DLD1 (cell line): ENCODE results near the gene THSD4.
"Not testable (repeated sequence)": the region's sequence is repeated elsewhere in the genome, so short reads cannot be mapped to it uniquely, and the experiment has no call there.

Experiments
- in situ Hi-C: cut with HindIII; loops from 2 replicates; pipeline ENCODE4 v1.10.0; 2017; ENCODE audit warnings: low sequenced_read_pairs

THSD4 gene

DNA sequence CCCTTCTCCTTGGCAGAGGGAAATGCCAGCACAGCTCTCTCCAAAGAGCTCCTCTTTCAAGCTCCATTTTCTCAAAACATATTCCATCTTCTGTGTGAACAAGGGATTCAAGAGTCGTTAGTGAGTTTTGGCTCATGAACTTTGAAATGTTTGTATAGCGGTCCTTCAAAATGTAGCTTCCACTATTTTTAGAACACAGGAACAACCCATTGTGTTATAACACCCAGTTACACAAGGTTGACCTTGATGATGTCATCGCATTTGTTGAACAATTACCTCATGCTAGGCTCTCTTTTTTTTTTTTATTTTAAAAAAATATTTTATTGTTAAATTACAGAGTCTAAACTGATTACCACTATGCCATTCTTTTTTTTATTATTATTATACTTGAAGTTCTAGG is 251.7 kb downstream of the THSD4 start:
- in situ Hi-C loops, result no loop called here

DNA sequence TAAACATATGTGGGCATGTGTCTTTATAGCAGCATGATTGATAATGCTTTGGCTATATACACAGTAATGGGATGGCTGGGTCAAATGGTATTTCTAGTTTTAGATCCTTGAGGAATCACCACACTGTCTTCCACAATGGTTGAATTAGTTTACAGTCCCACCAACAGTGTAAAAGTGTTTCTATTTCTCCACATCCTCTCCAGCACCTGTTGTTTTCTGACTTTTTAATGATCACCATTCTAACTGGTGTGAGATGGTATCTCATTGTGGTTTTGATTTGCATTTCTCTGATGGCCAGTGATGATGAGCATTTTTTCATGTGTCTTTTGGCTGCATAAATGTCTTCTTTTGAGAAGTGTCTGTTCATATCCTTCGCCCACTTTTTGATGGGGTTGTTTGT is 252.5 kb downstream of the THSD4 start:
- in situ Hi-C loops, result not testable (repeated sequence)

DNA sequence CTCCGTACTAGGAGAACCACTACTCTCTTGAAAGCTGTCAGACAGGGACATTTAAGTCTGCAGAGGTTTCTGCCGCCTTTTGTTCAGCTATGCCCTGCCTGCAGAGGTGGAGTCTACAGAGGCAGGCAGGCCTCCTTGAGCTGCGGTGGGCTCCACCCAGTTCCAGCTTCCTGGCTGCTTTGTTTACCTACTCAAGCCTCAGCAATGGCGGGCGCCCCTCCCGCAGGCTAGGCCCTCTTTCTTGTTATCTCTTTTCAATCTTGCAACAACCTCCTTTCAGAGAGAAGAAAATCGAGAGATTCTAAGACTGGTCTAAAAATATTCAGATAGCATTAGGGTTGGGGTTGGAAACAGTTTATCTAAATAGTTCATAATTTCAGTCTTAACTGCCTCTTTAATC is 257.5 kb downstream of the THSD4 start:
- in situ Hi-C loops, result not testable (repeated sequence)

DNA sequence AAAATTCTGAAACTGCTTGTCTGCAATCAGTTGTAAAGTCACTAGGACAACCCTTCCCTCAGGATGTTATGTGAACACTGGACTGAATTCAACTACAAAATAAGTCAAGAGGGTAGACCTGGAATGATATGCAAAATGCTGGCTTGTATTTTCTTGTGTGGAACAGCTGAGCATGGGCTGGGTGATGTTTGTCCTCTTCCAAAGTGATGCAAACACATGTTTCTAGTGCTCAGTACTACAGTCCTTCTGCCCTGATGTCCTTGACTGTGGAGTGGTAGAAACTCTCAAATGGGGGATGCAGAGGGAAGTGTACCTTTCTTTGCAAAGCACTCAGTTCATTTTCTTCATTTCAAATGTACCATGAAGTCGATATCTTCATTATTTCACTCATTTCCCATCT is 258.6 kb downstream of the THSD4 start:
- in situ Hi-C loops, result no loop called here

DNA sequence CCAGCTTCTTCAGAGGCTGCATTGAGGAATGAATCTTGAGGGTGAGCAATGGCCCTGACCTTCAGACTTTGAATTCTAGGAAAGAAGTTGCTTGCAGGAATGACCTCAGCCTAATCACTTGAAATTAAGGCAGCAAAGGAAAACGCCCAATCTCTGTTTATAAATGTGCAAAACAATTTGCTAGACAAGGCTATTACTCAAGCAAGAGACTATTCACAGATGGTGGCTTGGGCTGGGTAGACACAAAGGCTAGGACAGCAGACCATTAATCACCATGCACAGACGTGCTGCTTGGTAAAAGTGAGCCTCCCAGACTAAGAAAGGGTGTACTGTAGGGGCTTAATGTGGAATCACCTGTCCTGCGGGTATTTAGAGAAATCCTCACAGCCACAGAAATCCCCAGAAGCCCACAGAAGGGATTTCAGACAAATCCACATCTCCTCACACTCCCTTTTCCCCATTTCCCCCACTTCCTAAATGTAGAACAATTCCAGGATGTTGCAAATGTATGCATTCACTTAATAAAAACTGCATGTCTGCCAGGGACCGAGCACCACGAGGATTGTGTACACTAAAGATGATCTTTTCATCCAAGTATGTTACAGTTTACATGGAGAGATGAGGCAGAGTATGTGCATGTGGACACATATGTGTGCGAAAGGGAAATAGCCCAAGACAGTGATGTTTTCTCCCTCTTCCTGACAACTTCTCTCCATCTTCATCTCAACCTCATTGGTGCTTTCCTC is 259.5 kb downstream of the THSD4 start:
- in situ Hi-C loops, result no loop called here

DNA sequence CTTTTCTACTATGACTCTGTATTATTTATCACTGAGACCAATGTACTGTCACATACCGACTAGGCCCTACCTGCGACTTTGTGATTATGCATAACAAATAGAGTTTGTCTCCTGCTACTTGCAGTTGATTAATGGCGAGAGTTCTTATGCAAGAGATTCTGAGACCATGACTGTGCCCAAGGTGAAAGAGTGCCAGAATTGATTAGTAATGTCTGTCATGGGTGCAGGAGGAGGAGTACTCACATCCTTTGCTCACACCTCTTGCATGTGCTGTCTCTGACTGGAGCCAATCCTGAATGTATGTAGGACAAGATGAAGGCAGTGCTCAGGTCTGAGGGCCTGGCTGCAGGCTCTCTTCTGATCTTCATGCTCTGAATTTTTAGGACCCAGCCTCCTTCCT is 260.7 kb downstream of the THSD4 start:
- in situ Hi-C loops, result no loop called here

DNA sequence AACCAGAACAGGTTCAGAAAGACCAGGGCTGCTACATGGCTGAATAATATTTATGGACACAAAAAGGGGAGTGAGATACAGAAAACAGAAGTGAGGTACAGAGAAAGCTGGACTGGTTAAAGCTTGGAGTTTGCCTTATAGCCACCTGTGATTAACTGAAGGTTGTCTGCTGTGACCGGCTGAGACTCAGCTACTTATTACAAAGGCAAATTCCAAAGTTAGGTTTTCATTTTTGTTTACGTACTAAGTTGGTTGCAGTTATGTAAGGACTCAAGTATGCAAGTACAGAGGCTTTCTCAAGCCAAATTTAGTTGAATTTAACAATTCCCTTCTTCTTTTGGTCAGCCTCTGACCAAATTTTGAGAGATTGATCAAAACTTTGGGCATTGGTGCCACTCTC is 264.6 kb downstream of the THSD4 start:
- in situ Hi-C loops, result no loop called here

DNA sequence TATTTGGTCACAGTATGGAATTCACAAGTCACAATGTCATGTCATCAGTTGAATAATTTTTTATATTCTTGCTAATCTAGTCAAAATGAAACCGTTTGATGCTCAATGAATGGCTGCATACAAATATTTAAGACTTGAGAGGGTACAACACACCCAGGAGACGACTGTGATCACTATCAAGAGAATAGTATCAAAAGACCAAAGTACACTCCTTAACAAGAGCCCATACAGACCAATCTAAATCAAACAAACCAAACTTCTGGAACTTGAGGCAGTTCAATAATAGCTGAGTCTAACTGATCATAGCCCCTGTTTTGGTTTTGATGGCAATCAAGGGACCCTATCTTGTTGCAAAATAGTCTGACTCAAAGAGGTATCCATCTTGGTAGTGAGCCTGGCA is 265.1 kb downstream of the THSD4 start:
- in situ Hi-C loops, result no loop called here

DNA sequence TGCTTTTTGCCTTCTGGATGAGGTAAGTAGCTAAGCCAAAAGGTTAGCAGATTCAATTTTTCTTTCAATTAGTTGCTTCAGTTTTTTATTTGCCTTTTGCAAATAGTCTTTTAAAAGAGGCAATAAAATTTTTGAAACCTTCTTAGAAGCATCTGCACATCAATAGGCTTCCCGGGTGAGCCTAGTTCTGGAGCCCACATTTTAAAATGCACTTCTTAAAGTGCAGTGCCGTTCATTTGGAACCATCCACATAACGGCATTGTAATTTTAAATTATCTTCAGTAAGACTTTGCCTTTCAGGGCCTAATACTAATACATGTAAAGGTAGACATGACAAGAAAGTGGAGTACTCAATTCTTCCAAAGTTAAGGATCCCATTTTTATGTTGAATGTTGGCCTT is 269.2 kb downstream of the THSD4 start:
- in situ Hi-C loops, result no loop called here

DNA sequence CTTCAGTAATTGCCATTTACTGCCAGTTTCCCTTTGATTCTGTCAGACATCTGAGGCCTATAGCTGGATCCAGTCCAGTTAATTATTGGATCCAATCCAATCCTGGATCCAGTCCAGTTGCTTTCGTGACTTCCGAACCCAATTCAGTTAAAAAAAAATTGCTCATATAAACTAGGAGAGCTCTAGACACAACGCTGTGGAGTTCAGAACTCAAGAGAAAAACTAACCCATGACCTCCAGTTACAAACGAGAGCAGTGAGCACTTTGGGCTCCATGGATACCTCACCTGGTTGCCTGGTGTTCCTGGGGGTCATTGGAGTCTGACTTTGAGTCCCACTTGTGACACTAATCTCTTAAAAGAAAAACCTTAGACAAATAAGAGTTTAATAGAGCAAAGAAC is 269.8 kb downstream of the THSD4 start:
- in situ Hi-C loops, result no loop called here

DNA sequence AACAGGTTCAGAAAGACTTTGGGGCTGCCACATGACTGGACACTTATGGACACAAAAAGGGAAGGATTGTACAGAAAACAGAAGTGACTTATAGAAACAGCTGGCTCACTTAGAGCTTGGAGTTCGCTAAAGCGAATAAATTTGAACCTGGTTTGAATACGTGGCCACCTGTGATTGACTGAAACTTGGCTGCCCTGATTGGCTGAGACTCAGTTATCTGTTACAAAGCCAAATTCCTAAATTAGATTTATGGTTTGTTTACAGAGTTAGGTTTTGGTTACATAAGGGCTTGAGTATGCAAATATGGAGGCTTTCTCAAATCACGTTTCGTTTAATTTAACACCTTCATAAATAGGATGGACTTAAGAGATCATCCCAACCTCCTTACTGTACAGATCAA is 270.2 kb downstream of the THSD4 start:
- in situ Hi-C loops, result no loop called here

DNA sequence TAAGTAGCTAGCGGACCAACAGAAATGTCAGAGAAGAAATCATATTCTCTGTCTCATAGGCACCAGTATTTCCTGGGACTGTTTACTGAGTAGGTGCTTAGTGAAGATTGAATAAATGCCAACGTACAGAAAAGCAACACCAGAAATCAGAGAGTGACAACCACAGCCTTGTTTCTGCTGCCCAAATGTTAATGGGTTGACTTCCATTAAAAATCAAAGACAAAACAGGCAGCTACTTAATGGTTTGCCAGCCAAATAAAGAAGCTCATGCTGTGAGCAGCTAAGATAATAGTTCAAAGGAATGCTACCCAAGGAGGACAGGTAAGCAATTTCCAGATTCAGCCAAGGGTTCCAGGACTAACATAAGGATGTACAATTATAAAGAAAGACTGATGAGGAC is 270.7 kb downstream of the THSD4 start:
- in situ Hi-C loops, result no loop called here

DNA sequence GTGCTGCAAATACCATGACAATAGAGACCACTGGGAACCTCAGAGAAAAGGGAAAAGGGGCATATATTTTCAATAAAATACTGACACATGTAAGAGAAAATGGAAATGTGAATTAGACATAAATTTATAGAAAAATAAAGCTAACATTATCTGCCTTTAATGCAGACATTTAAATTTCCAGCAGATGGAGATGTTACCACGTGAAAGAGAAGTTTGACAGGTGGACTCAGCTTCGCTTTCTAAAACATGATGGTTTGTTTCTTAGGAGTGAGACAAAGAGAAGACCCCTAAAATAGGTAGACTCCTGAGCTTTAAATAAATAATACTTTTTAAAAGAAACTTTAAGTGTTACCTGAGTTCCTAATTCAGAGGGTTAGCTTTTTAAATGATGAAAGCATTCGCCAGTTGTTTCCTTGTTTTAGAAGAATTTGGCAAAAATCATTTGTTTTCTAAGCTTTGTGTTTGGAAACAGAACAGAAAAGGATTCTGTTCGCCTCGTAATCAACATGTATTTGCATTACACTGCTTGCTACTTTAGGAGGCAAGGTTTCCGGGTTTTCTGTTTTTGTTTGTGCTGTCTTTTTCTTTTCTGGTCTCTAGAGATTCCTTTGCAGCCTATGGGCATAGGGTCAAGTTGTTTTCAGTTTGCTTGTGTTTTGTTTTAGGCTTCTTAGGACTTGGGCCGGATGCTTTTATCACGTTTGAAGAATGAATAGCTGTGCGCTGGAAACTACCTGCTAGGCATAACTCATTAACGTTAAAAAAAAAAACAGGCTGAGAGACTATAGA is 271.4 kb downstream of the THSD4 start:
- in situ Hi-C loops, result no loop called here

DNA sequence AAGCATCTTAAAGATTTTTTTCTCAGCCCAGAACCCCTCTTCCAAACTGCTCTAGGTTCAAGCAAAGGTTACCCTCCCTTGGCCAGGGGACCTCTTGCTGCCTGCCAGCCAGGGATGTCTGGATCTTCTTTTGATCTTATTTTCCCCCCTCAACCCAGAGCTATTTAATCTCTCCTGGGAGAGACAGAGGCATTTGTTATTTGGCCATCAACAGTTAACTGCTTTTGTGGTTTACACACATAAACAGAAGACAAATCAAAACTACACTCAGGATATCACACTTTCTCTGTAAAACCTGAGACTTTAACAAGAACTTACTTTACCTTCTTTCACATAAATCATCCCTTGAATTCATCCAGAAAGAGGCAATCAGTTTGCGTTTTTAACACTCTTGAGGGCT is 272.5 kb downstream of the THSD4 start:
- in situ Hi-C loops, result no loop called here

DNA sequence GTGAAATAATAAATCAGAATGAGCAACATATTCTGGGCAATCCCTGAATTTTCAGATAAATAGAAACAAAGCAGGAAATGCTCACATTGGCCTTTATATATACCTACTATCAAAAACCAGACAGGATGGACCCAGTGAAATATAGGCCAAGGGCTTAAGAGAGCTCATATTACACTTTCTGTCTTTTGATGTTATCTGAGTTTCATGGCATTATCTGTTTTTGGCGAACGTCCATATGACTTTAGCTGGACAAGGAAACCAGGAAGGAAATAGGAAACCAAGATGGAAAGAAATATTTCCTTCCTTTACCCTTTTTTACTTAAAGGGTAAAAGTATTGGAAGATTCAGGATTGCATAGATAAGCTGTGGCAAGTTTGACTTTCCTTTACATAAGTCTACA is 274.8 kb downstream of the THSD4 start:
- in situ Hi-C loops, result no loop called here

DNA sequence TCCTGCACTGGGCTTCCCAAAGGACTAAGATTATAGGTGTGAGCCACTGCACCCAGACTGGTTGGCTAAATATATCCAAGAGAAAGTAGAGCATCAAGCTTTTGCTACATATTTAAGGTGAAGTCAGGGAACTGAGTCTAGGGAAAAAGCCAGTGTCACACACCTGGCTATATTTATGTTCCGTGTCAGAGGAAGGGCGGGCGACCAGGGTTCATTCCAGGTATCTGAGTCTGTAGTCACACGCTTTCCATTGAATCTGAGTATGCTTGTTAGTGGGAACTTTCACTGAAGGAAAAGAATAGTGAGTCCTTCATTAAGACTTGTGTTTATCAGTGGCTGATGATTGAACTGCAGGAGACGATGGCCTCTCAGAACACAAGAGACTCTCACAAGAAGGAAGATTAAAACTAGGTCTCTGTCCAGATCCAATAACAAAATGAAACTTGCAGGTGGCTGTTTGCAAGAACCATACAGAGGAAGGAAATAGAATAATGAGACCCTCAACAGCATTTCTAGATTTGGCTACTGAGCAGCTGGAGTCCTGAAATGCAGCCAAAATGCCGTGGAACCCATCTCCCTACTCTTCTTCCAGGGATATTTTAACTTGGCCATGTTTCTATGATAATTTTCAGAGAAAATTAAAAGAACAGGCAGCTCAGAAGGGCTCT is 276.3 kb downstream of the THSD4 start:
- in situ Hi-C loops, result no loop called here

DNA sequence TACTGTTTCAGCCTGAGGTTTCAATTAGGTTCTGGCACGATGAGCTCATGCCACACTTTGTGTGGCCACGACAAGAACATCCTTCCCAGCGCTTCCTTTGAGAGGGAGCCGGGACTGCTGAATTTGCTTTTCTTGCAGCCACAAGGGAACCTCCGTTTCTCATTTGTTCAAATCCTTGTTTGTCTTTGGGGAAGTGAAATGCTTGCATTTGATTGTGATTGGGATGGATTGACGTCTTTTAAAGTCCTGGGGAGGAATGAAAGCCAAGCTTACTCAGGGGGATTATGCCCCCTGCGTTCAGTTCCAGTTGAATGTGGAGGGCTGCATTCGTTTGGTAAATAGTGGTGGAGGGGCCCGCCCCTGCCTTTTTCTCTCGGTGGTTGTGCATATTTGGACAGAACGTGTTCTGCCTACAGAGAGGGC is 277.6 kb downstream of the THSD4 start:
- in situ Hi-C loops, result no loop called here

DNA sequence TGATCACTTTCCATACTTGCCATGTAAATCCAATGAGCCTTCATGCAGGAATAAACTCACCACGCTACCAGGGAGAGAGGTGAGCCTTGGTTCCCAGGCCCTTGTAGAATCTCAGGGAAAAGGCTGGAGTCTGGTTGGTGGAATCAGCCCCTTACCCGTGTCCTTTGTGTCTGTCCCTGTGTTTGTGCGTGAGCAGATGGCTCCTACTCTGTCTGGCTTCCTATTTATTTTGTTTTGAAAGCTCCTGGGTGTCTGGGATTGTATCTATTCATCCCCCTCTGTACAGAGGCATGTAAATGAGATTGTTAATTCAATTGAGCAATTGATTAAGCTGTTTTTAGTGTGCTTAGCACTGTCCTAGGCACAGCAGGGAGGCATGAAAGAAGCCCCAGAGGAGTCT is 278.1 kb downstream of the THSD4 start:
- in situ Hi-C loops, result no loop called here

DNA sequence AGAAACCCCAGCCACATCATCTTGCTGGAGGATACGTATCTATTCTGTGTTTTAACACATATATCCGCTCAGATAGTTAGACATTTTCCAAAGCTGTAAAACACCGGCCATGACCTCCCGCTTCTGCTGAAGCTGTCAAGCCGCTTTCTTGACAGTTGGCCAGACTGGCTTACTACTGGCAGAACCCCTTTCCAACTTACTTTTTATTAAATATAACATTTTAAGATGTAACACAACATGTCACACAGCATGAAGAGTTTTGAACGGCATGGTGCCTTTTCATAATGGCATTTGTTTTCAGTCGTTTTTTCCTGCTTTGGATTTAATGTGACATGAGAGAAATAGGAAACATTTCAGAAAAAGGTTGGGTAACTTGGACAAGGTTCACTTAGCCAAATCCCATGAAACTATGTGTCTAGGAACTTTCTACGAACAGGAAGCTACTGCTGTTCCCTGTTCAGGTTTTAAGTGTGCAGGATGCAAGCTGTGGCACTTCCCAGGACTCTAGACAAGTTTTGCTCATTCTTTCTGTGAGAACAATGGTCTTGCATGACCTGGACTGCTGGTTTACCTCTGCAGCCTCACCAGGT is 281.4 kb downstream of the THSD4 start:
- in situ Hi-C loops, result no loop called here

DNA sequence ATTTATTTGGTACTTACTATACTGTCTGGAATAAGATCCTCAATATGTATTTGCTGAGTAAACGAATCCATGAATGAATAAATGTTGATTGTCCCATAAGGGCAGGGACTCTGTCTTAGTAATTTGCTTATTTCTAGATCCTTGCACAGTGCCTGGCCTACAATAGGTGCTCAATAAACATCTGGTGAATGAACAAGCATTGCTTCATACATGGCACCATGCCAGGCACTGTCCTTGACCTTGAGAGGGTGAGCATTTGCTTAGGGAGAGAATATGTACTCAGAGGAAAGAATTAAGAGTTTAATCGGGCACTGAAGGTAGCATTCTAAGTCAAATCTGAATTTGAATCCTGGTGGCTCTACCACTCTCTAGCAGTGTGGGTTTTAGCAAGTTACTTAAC is 282.1 kb downstream of the THSD4 start:
- in situ Hi-C loops, result no loop called here

DNA sequence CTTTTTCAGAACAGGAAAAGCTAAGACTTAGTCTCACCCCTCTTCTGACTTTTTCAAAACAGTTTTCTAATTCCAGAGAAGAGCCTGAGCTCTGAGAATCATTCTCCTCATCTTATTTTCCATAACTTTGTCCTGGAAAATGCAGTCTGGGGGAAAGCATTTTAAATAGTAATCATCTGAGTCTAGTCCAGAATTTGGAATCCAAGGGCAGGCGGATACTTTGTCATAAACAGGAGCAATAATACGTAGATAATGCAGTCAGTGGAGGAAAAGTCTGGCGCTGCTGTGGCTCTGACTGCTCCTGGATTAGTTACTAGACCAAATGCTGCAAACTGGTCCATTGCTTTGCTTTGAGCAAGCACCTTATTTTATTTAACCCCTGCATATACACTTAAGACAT is 285.0 kb downstream of the THSD4 start:
- in situ Hi-C loops, result no loop called here

DNA sequence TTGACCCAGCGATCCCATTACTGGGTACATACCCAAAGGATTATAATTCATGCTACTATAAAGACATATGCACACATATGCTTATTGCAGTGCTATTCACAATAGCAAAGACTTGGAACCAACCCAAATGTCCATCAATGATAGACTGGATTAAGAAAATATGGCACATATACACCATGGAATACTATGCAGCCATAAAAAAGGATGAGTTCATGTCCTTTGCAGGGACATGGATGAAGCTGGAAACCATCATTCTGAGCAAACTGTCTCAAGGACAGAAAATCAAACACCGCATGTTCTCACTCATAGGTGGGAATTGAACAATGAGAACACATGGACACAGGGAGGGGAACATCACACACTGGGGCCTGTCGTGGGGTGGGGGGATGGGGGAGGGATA is 286.5 kb downstream of the THSD4 start:
- in situ Hi-C loops, result not testable (repeated sequence)
